Measurements from ENCODE around the gene FALEC. TPM values are rescaled to one million over a fixed set of nuclear protein-coding genes. Genes with fewer than 3 reads are reported as not detected.

Gene FALEC
- total and polyA plus RNA-seq, 9 of the 15 experiments (the other 6 are each of a cell fraction or from before 2014, with no cell fraction given), result 0.15 to 1.8 (median 0.53) TPM; not detected in 5

DNA sequence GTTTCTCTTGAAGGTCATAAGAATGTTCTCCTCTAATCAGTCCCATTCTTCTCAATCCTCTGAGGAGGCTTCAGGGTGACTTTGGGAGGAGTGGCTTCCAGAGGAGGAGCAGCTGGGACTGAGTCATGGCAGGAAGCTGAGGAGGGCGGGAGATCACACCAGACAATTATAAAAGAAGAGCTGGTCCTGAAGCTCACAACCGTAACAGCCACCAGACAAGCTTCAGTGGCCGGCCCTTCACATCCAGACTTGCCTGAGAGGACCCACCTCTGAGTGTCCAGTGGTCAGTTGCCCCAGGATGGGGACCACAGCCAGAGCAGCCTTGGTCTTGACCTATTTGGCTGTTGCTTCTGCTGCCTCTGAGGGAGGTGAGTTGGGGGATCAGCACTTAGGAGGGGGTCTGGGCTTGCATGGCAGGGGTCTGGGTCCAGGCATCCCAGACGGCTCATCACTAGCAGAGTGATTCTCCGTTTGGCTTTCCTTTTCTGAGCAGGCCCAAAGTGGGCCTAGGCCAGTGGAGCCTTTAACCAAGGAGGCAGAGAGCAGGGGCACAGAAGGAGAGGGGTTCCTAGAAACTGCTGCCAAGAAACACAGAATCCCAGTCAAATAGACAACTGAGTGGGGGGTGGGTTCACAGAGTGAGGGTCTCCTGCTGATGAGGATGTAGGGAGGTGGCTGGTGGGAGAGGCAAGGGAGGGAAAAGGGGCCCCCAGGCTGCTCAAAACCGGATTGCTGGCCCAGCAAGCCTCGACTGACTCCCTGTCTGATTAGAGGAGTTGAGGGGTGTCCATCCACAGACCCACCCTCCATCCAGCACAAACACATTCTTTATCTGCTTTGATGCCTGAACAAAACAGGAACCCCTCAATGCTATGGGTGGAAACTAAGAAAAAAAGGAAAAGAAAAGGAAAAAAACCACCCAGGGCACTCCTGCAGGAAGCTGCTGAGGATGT is 7.4 kb upstream of the FALEC start, which contains the start of gene ECM1 (continued):
- TF ChIP-seq, protein P1, sequence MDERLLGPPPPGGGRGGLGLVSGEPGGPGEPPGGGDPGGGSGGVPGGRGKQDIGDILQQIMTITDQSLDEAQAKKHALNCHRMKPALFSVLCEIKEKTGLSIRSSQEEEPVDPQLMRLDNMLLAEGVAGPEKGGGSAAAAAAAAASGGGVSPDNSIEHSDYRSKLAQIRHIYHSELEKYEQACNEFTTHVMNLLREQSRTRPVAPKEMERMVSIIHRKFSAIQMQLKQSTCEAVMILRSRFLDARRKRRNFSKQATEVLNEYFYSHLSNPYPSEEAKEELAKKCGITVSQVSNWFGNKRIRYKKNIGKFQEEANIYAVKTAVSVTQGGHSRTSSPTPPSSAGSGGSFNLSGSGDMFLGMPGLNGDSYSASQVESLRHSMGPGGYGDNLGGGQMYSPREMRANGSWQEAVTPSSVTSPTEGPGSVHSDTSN (CRISPR knock-in tag; IDR thresholded peaks at IDR 0.05; ENCODE audit: low read depth), result no peak
- TF ChIP-seq, protein P1 (tag; conservative IDR thresholded peaks at IDR 0.05; ENCODE audit: low read depth), result no peak
- no peak for TF ChIP-seq XRCC3 (IDR thresholded peaks at IDR 0.05)
- TF ChIP-seq ZNF263 (CRISPR knock-in tag; IDR thresholded peaks at IDR 0.05; ENCODE audit: borderline replicate concordance), result peak; percentile 97
- TF ChIP-seq KLF1 (tag; IDR thresholded peaks at IDR 0.05), result no peak
- TF ChIP-seq RB1 (IDR thresholded peaks at IDR 0.05; ENCODE audit: low read depth), result peak; percentile 53
- no peak for TF ChIP-seq SIX5 (IDR thresholded peaks at IDR 0.05; ENCODE audit: borderline replicate concordance in 1 of 2, insufficient read depth in 1 of 2, low read depth in 1 of 2, low read length in 2 of 2)
- TF ChIP-seq, protein P2, sequence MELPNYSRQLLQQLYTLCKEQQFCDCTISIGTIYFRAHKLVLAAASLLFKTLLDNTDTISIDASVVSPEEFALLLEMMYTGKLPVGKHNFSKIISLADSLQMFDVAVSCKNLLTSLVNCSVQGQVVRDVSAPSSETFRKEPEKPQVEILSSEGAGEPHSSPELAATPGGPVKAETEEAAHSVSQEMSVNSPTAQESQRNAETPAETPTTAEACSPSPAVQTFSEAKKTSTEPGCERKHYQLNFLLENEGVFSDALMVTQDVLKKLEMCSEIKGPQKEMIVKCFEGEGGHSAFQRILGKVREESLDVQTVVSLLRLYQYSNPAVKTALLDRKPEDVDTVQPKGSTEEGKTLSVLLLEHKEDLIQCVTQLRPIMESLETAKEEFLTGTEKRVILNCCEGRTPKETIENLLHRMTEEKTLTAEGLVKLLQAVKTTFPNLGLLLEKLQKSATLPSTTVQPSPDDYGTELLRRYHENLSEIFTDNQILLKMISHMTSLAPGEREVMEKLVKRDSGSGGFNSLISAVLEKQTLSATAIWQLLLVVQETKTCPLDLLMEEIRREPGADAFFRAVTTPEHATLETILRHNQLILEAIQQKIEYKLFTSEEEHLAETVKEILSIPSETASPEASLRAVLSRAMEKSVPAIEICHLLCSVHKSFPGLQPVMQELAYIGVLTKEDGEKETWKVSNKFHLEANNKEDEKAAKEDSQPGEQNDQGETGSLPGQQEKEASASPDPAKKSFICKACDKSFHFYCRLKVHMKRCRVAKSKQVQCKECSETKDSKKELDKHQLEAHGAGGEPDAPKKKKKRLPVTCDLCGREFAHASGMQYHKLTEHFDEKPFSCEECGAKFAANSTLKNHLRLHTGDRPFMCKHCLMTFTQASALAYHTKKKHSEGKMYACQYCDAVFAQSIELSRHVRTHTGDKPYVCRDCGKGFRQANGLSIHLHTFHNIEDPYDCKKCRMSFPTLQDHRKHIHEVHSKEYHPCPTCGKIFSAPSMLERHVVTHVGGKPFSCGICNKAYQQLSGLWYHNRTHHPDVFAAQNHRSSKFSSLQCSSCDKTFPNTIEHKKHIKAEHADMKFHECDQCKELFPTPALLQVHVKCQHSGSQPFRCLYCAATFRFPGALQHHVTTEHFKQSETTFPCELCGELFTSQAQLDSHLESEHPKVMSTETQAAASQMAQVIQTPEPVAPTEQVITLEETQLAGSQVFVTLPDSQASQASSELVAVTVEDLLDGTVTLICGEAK (IDR thresholded peaks at IDR 0.05), result no peak
- TF ChIP-seq, protein P2 (CRISPR knock-in tag; IDR thresholded peaks at IDR 0.05), result no peak
- TF ChIP-seq, protein P3, sequence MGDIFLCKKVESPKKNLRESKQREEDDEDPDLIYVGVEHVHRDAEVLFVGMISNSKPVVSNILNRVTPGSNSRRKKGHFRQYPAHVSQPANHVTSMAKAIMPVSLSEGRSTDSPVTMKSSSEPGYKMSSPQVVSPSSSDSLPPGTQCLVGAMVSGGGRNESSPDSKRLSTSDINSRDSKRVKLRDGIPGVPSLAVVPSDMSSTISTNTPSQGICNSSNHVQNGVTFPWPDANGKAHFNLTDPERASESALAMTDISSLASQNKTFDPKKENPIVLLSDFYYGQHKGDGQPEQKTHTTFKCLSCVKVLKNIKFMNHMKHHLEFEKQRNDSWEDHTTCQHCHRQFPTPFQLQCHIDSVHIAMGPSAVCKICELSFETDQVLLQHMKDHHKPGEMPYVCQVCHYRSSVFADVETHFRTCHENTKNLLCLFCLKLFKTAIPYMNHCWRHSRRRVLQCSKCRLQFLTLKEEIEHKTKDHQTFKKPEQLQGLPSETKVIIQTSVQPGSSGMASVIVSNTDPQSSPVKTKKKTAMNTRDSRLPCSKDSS (IDR thresholded peaks at IDR 0.05; ENCODE audit: low read depth, partially characterized antibody), result no peak
- no peak for TF ChIP-seq ZSCAN29 (IDR thresholded peaks at IDR 0.05)
- TF ChIP-seq ETV5 (CRISPR knock-in tag; IDR thresholded peaks at IDR 0.05; ENCODE audit: low read depth), result peak; percentile 71
- TF ChIP-seq SREBF2 (CRISPR knock-in tag; IDR thresholded peaks at IDR 0.05), result no peak

Data from K562 (cell line).